Cardiac muscle cell (in vitro differentiated cells and primary cell): Measurements from ENCODE around the gene SYT7. TPM values are rescaled to one million over a fixed set of nuclear protein-coding genes. Genes with fewer than 3 reads are reported as not detected.

Experiments used
- DNase-seq, 2 donors: peaks; one replicate each; pipeline versions ENCODE4 v3.0.0 to v3.0.0-alpha.2; 2010 to 2017; ENCODE audit warnings: low read depth in 1 of 2, low spot score in 1 of 2
- H3K27ac ChIP-seq: fragments of 200-600 bp; sonication (generic); 2 replicates; pipeline ENCODE4 v1.5.1; 2016
- H3K27me3 ChIP-seq: fragments of 200-600 bp; sonication (generic); 2 replicates; pipeline ENCODE4 v1.6.0; 2016; ENCODE audit warnings: control low read depth
- H3K36me3 ChIP-seq: fragments of 200-600 bp; sonication (generic); 2 replicates; pipeline ENCODE4 v1.5.1; 2016; ENCODE audit warnings: control low read depth
- H3K4me1 ChIP-seq: fragments of 200-600 bp; sonication (generic); 2 replicates; pipeline ENCODE4 v1.8.1; 2017; ENCODE audit warnings: low read depth, mild to moderate bottlenecking, mixed run types
- H3K4me3 ChIP-seq: fragments of 200-600 bp; sonication (generic); 2 replicates; pipeline ENCODE4 v1.5.1; 2016; ENCODE audit warnings: mild to moderate bottlenecking
- H3K9me3 ChIP-seq: fragments of 200-600 bp; sonication (generic); 2 replicates; pipeline ENCODE4 v1.5.1; 2017; ENCODE audit warnings: low read depth, mild to moderate bottlenecking, control low read depth
- CTCF ChIP-seq: IDR thresholded peaks from 2 replicates; pipeline ENCODE4 v1.5.1; 2012; ENCODE audit warnings: low read depth, mild to moderate bottlenecking, low read length
- polyA plus RNA-seq: library from polyadenylated mRNA; unstranded; fragments of >200 nt; fragmentation: Nextera tagmentation; extraction: Ambion mirVana; gene quantifications from 2 replicates; pipeline ENCODE4 v1.2.1, GENCODE V29; 2016
- total RNA-seq: library from RNA; depleted of rRNA; stranded (reverse); fragments of >200 nt; gene quantifications from 2 replicates; pipeline ENCODE4 v1.2.3, GENCODE V29; 2016

Gene SYT7
- total and polyA plus RNA-seq, 2 experiments from 2014 or later = 6.3 to 12.1 TPM

- no peak overlapping the region for H3K27ac ChIP-seq
- H3K9me3 ChIP-seq = no peaks in the 10 kb centered on the region
- no peaks in the 10 kb centered on the region for H3K4me1 ChIP-seq
- peak; percentile 23 to 86 for DNase-seq
- TF ChIP-seq CTCF = no peak
- H3K4me3 ChIP-seq = no peak overlapping the region
- H3K36me3 ChIP-seq = no peaks in the 10 kb centered on the region
- H3K27me3 ChIP-seq = no peaks in the 10 kb centered on the region
Measured at GRCh38 chr11:61598886-61599868, 18.3 kb upstream of the SYT7 start.

- no peak for TF ChIP-seq CTCF
- no peak overlapping the region for H3K27ac ChIP-seq
- H3K4me1 ChIP-seq = no peaks in the 10 kb centered on the region
- no peak for DNase-seq
- no peak overlapping the region for H3K4me3 ChIP-seq
- H3K36me3 ChIP-seq = no peaks in the 10 kb centered on the region
- no peaks in the 10 kb centered on the region for H3K27me3 ChIP-seq
- no peaks in the 10 kb centered on the region for H3K9me3 ChIP-seq
Measured at GRCh38 chr11:61598374-61598773, 17.5 kb upstream of the SYT7 start.

- H3K4me3 ChIP-seq = no peak overlapping the region
- H3K27me3 ChIP-seq = no peaks in the 10 kb centered on the region
- no peak for TF ChIP-seq CTCF
- no peak for DNase-seq
- no peaks in the 10 kb centered on the region for H3K36me3 ChIP-seq
- H3K4me1 ChIP-seq = no peaks in the 10 kb centered on the region
- H3K27ac ChIP-seq = no peak overlapping the region
- H3K9me3 ChIP-seq = no peaks in the 10 kb centered on the region
Measured at GRCh38 chr11:61596990-61597389, 16.1 kb upstream of the SYT7 start.

GRCh38 chr11:61596542-61596941 is 15.7 kb upstream of the SYT7 start:
- no peaks in the 10 kb centered on the region for H3K36me3 ChIP-seq
- H3K4me1 ChIP-seq = no peaks in the 10 kb centered on the region
- H3K27ac ChIP-seq = no peak overlapping the region
- no peak for DNase-seq
- no peak overlapping the region for H3K4me3 ChIP-seq
- no peaks in the 10 kb centered on the region for H3K9me3 ChIP-seq
- no peaks in the 10 kb centered on the region for H3K27me3 ChIP-seq
- TF ChIP-seq CTCF = no peak

- Histone ChIP-seq H3K27me3 (peaks cover 6% of the 10 kb centered on the region), H3K9me3 (no peaks in the 10 kb centered on the region), H3K4me1 (no peaks in the 10 kb centered on the region), H3K36me3 (no peaks in the 10 kb centered on the region), H3K27ac (no peak overlapping the region), H3K4me3 (no peak overlapping the region)
- TF ChIP-seq CTCF = no peak
- no peak for DNase-seq
Measured at GRCh38 chr11:61594907-61595257, 14.0 kb upstream of the SYT7 start.
